Activated T-helper 1 cell treated with anti-CD3 and anti-CD28 coated beads, Interleukin-2, amount 50 U/mL, for 16 hours (primary cell): ENCODE results near the gene RALGDS.
"Not testable (repeated sequence)": the region's sequence is repeated elsewhere in the genome, so short reads cannot be mapped to it uniquely, and the experiment has no call there.

Experiments used
- DNase-seq, 2 donors: peaks; one replicate each; pipeline ENCODE4 v3.0.0-alpha.2; 2020; ENCODE audit warnings: low read depth in 1 of 2, low spot score in 1 of 2

Gene RALGDS

GRCh38 chr9:133070985-133071384 lies 50.1 kb downstream of the RALGDS start:
- DNase-seq: not testable (repeated sequence)

GRCh38 chr9:133070500-133070961 lies 50.5 kb downstream of the RALGDS start:
- not testable (repeated sequence) for DNase-seq

- DNase-seq: not testable (repeated sequence)
Observed at GRCh38 chr9:133068431-133068830, 52.6 kb downstream of the RALGDS start.

GRCh38 chr9:133067813-133068212 lies 53.2 kb downstream of the RALGDS start:
- no peak for DNase-seq

- no peak for DNase-seq
Observed at GRCh38 chr9:133067006-133067405, 54.0 kb downstream of the RALGDS start.

- no peak for DNase-seq
Observed at GRCh38 chr9:133066181-133066983, 54.7 kb downstream of the RALGDS start.

- no peak for DNase-seq
Observed at GRCh38 chr9:133065070-133065388, 56.0 kb downstream of the RALGDS start.

GRCh38 chr9:133064241-133065069 lies 56.6 kb downstream of the RALGDS start:
- no peak for DNase-seq

- DNase-seq: no peak
Observed at GRCh38 chr9:133063500-133064231, 57.4 kb downstream of the RALGDS start.

GRCh38 chr9:133063159-133063499 lies 57.9 kb downstream of the RALGDS start:
- no peak for DNase-seq

GRCh38 chr9:133062569-133062968 lies 58.5 kb downstream of the RALGDS start:
- not testable (repeated sequence) for DNase-seq

- DNase-seq: not testable (repeated sequence)
Observed at GRCh38 chr9:133061764-133062145, 59.3 kb downstream of the RALGDS start, which contains the start of gene CEL. CEL (plus strand) TSS chr9:133061981; CDS start chr9:133062003, 22 bp downstream.

- not testable (repeated sequence) for DNase-seq
Observed at GRCh38 chr9:133061019-133061763, 59.8 kb downstream of the RALGDS start.

GRCh38 chr9:133060417-133060841 lies 60.6 kb downstream of the RALGDS start:
- no peak for DNase-seq

GRCh38 chr9:133059623-133060022 lies 61.4 kb downstream of the RALGDS start:
- DNase-seq: no peak

GRCh38 chr9:133058550-133059320 lies 62.3 kb downstream of the RALGDS start:
- DNase-seq: no peak

- no peak for DNase-seq
Observed at GRCh38 chr9:133058071-133058470, 63.0 kb downstream of the RALGDS start.

GRCh38 chr9:133057553-133057952 lies 63.5 kb downstream of the RALGDS start:
- no peak for DNase-seq

GRCh38 chr9:133057006-133057405 lies 64.0 kb downstream of the RALGDS start:
- no peak for DNase-seq

GRCh38 chr9:133056533-133056932 lies 64.5 kb downstream of the RALGDS start:
- DNase-seq: no peak
